IMR-90 (cell line): ENCODE measurements around the gene INPP5E. TPM values are rescaled to one million over a fixed set of nuclear protein-coding genes. Genes with fewer than 3 reads are reported as not detected.
"Not testable (repeated sequence)": the region's sequence is repeated elsewhere in the genome, so short reads cannot be mapped to it uniquely, and the experiment has no call there.

ENCODE experiments used
- ATAC-seq: fragments of 200-7000 bp; cut with Tn5 transposase; 2 replicates; pipeline ENCODE4 v1.9.1; 2020; ENCODE audit warnings: low read depth, mild to moderate bottlenecking, moderate library complexity
- BruUV-seq: library from RNA; stranded (reverse); fragments of 400-500 nt; replicated peaks from 2 replicates; lab custom pipeline; 2021; lab: Mats Ljungman, UMichigan
- CTCF ChIA-PET: fragments of 300-600 bp; formaldehyde crosslinking; extraction: SDS; loops from one replicate; lab custom pipeline; 2021; ENCODE audit warnings: antibody characterized with exemption; lab: Yijun Ruan, JAX
- POLR2A ChIA-PET: fragments of 300-600 bp; sonication (Branson Sonifier 250); formaldehyde crosslinking; loops from one replicate; lab custom pipeline; 2022; ENCODE audit warnings: antibody characterized with exemption; ENCODE audit not compliant: unreplicated experiment; lab: Charles Lee
- DNase-seq: peaks from one replicate; pipeline ENCODE4 v3.0.0; 2013
- H2AFZ ChIP-seq: replicated peaks from 2 replicates; pipeline ENCODE3; 2013; ENCODE audit warnings: low read length, mild to moderate bottlenecking; ENCODE audit not compliant: poor library complexity
- H2AK5ac ChIP-seq: 2 replicates; pipeline ENCODE4 v1.6.1; 2013; ENCODE audit warnings: low read depth, low read length, inconsistent platforms
- H2AK9ac ChIP-seq: replicated peaks from 2 replicates; pipeline ENCODE3; 2013; ENCODE audit warnings: mild to moderate bottlenecking, low read depth, low read length, moderate library complexity; ENCODE audit not compliant: poor library complexity
- H2BK120ac ChIP-seq: 2 replicates; pipeline ENCODE4 v1.6.1; 2013; ENCODE audit warnings: low read depth, low read length, inconsistent platforms
- H2BK15ac ChIP-seq: 3 replicates; pipeline ENCODE4 v1.6.1; 2013; ENCODE audit warnings: low read depth, low read length, inconsistent platforms
- H2BK20ac ChIP-seq: 2 replicates; pipeline ENCODE4 v1.6.1; 2013; ENCODE audit warnings: low read depth, mild to moderate bottlenecking, inconsistent platforms, low read length, moderate library complexity
- H2BK5ac ChIP-seq: 2 replicates; pipeline ENCODE4 v1.6.1; 2013; ENCODE audit warnings: mild to moderate bottlenecking, low read depth, low read length, inconsistent platforms; ENCODE audit not compliant: poor library complexity, severe bottlenecking
- H3K14ac ChIP-seq: replicated peaks from 2 replicates; pipeline ENCODE4 v1.6.1; 2013; ENCODE audit warnings: low read depth, low read length, inconsistent platforms
- H3K18ac ChIP-seq: 2 replicates; pipeline ENCODE4 v1.6.1; 2013; ENCODE audit warnings: low read depth, low read length, control low read depth
- H3K23ac ChIP-seq: 2 replicates; pipeline ENCODE4 v1.6.1; 2013; ENCODE audit warnings: low read depth, low read length, inconsistent platforms
- H3K27ac ChIP-seq: 2 replicates; pipeline ENCODE4 v1.5.1; 2013; ENCODE audit warnings: mild to moderate bottlenecking, control low read depth, low read length; ENCODE audit not compliant: insufficient read depth
- H3K27me3 ChIP-seq: 2 replicates; pipeline ENCODE4 v1.6.1; 2013; ENCODE audit warnings: low read length; ENCODE audit not compliant: control insufficient read depth, insufficient read depth
- H3K36me3 ChIP-seq: 2 replicates; pipeline ENCODE4 v1.6.1; 2013; ENCODE audit warnings: low read length, mixed read lengths; ENCODE audit not compliant: control insufficient read depth, insufficient read depth
- H3K4ac ChIP-seq: 2 replicates; pipeline ENCODE4 v1.6.1; 2013; ENCODE audit warnings: low read depth, low read length, inconsistent platforms
- H3K4me1 ChIP-seq: 2 replicates; pipeline ENCODE4 v1.6.1; 2013; ENCODE audit warnings: low read length, mixed read lengths; ENCODE audit not compliant: control insufficient read depth, insufficient read depth
- H3K4me2 ChIP-seq: 2 replicates; pipeline ENCODE4 v1.6.1; 2013; ENCODE audit warnings: low read depth, mild to moderate bottlenecking, control low read depth, low read length, moderate library complexity
- H3K4me3 ChIP-seq: 2 replicates; pipeline ENCODE4 v1.5.1; 2013; ENCODE audit warnings: low read depth, mild to moderate bottlenecking, control low read depth, low read length, moderate library complexity; ENCODE audit not compliant: insufficient read depth
- H3K56ac ChIP-seq: 2 replicates; pipeline ENCODE4 v1.6.1; 2013; ENCODE audit warnings: low read length, inconsistent platforms; ENCODE audit not compliant: insufficient read depth; ENCODE audit errors: extremely low read depth
- H3K79me1 ChIP-seq, 2 experiments: 2 replicates each; pipeline ENCODE4 v1.6.1; 2013; ENCODE audit warnings: low read length in 2 of 2, inconsistent platforms in 1 of 2, low read depth in 1 of 2
- H3K9ac ChIP-seq: 2 replicates; pipeline ENCODE4 v1.6.1; 2013; ENCODE audit warnings: low read depth, low read length, control low read depth
- H3K9me1 ChIP-seq: 2 replicates; pipeline ENCODE4 v1.6.1; 2013; ENCODE audit warnings: low read length, inconsistent platforms; ENCODE audit not compliant: insufficient read depth
- H3K9me3 ChIP-seq: 2 replicates; pipeline ENCODE4 v1.6.1; 2013; ENCODE audit warnings: low read length; ENCODE audit not compliant: control insufficient read depth, insufficient read depth
- H4K20me1 ChIP-seq: 2 replicates; pipeline ENCODE4 v1.6.1; 2013; ENCODE audit warnings: low read length, inconsistent platforms; ENCODE audit not compliant: insufficient read depth
- H4K5ac ChIP-seq: 2 replicates; pipeline ENCODE4 v1.6.1; 2013; ENCODE audit warnings: mild to moderate bottlenecking, low read depth, low read length, control low read depth
- H4K8ac ChIP-seq, 2 experiments: 2 replicates each; pipeline ENCODE4 v1.6.1; 2013; ENCODE audit warnings: low read depth in 2 of 2, low read length in 2 of 2, control low read depth in 1 of 2, inconsistent platforms in 1 of 2
- H4K91ac ChIP-seq: 2 replicates; pipeline ENCODE4 v1.6.1; 2013; ENCODE audit warnings: low read depth, low read length, inconsistent platforms; ENCODE audit not compliant: insufficient read depth
- WGBS, 2 experiments: methylation state at CpG; one replicate each; pipeline versions ENCODE4 v1.1.5 to v1.1.7; 2013; ENCODE audit warnings: missing lambda C conversion rate in 2 of 2; ENCODE audit not compliant: insufficient read length in 1 of 2; ENCODE audit errors: extremely low coverage in 2 of 2; 5-methylcytosine and 5-hydroxymethylcytosine counted together
- dilution Hi-C: fragments of 300-500 bp; cut with HindIII; formaldehyde crosslinking; loops from one replicate; pipeline ENCODE4 v1.14.3; 2018; ENCODE audit warnings: low sequenced_read_pairs; ENCODE audit not compliant: unreplicated experiment
- in situ Hi-C: fragments of 300-500 bp; cut with MboI; formaldehyde crosslinking; loops from 3 replicates; pipeline ENCODE4 v1.14.3; 2019; ENCODE audit warnings: low sequenced_read_pairs, inconsistent platforms, mixed read lengths
- intact Hi-C: fragments of 100-400 bp; cut with micrococcal nuclease; formaldehyde crosslinking; loops from 2 replicates; pipeline ENCODE4 v1.10.0; 2022
- polyA plus RNA-seq, 3 experiments: library from polyadenylated mRNA; depleted of rRNA; stranded (reverse); fragments of >200 nt; gene quantifications; 2 replicates each; pipeline ENCODE4 v1.2.3, GENCODE V29; 2012; ENCODE audit warnings: low replicate concordance in 1 of 3
- total RNA-seq: library from RNA; depleted of rRNA; stranded (reverse); fragments of >200 nt; gene quantifications from 2 replicates; pipeline ENCODE4 v1.2.3, GENCODE V29; 2012

INPP5E gene
- total and polyA plus RNA-seq, 2 of the 4 experiments (the other 2 are of a cell fraction), result 1.6 to 9.4 TPM

GRCh38 chr9:136407061-136407460, 32.6 kb downstream of the INPP5E start:
- H3K9ac ChIP-seq, H3K27ac ChIP-seq, H4K91ac ChIP-seq, H2BK5ac ChIP-seq, H3K18ac ChIP-seq, H3K14ac ChIP-seq, H3K4me3 ChIP-seq, intact Hi-C loops, BruUV-seq, H3K4me2 ChIP-seq, H2AFZ ChIP-seq, H2AK9ac ChIP-seq, H3K9me3 ChIP-seq, H2AK5ac ChIP-seq, H2BK20ac ChIP-seq, in situ Hi-C loops, H3K23ac ChIP-seq, dilution Hi-C loops, ATAC-seq, DNase-seq, CTCF ChIA-PET, H3K56ac ChIP-seq, H3K27me3 ChIP-seq, H4K5ac ChIP-seq, POLR2A ChIA-PET, H4K8ac ChIP-seq, H2BK15ac ChIP-seq, H3K4ac ChIP-seq, H2BK120ac ChIP-seq, H3K9me1 ChIP-seq: not testable (repeated sequence)
- Histone ChIP-seq H4K20me1 (peaks cover 21% of the 10 kb centered on the region), H3K4me1 (peaks cover 12% of the 10 kb centered on the region), H3K79me1 (peaks cover 9 to 38% of the 10 kb centered on the region in 2 experiments), H3K36me3 (peaks cover 39% of the 10 kb centered on the region)
- 95% methylated on average over 15 of the region's 28 CpGs; no CpG with 5 or more reads in 1 of the 2 experiments for WGBS, 2 experiments

GRCh38 chr9:136405904-136406303, 33.7 kb downstream of the INPP5E start:
- H3K4me1 ChIP-seq, H2BK20ac ChIP-seq, H3K4ac ChIP-seq, H3K56ac ChIP-seq, H2AK9ac ChIP-seq, H2BK120ac ChIP-seq, H4K8ac ChIP-seq, H2BK15ac ChIP-seq, H2BK5ac ChIP-seq, H4K5ac ChIP-seq, H4K20me1 ChIP-seq, ATAC-seq, H3K9me1 ChIP-seq, BruUV-seq, dilution Hi-C loops, in situ Hi-C loops, H4K91ac ChIP-seq, CTCF ChIA-PET, H2AK5ac ChIP-seq, POLR2A ChIA-PET, DNase-seq, H3K23ac ChIP-seq, H3K27ac ChIP-seq, H3K27me3 ChIP-seq, H3K18ac ChIP-seq, H3K9me3 ChIP-seq, intact Hi-C loops, H3K4me2 ChIP-seq, H3K4me3 ChIP-seq, H2AFZ ChIP-seq, H3K9ac ChIP-seq, H3K14ac ChIP-seq: not testable (repeated sequence)
- WGBS, 2 experiments, result 94% methylated on average over 2 of the region's 10 CpGs; no CpG with 5 or more reads in 1 of the 2 experiments
- H3K36me3 ChIP-seq, result peaks cover 40% of the 10 kb centered on the region
- peaks cover 9 to 31% of the 10 kb centered on the region in 2 experiments for H3K79me1 ChIP-seq
